GM18505 (cell line): ENCODE results near the gene SCAPER.
"Not testable (repeated sequence)": the region's sequence is repeated elsewhere in the genome, so short reads cannot be mapped to it uniquely, and the experiment has no call there.

Experiments
- ATAC-seq: cut with Tn5 transposase; IDR thresholded peaks from one replicate; pipeline ENCODE4 v1.9.1; 2021; ENCODE audit not compliant: unreplicated experiment
- POLR2A ChIP-seq: IDR thresholded peaks from 4 replicates; pipeline ENCODE4 v1.6.1; 2011; ENCODE audit warnings: borderline replicate concordance; ENCODE audit not compliant: insufficient read depth, insufficient read length; ENCODE audit errors: extremely low read depth

SCAPER gene

DNA sequence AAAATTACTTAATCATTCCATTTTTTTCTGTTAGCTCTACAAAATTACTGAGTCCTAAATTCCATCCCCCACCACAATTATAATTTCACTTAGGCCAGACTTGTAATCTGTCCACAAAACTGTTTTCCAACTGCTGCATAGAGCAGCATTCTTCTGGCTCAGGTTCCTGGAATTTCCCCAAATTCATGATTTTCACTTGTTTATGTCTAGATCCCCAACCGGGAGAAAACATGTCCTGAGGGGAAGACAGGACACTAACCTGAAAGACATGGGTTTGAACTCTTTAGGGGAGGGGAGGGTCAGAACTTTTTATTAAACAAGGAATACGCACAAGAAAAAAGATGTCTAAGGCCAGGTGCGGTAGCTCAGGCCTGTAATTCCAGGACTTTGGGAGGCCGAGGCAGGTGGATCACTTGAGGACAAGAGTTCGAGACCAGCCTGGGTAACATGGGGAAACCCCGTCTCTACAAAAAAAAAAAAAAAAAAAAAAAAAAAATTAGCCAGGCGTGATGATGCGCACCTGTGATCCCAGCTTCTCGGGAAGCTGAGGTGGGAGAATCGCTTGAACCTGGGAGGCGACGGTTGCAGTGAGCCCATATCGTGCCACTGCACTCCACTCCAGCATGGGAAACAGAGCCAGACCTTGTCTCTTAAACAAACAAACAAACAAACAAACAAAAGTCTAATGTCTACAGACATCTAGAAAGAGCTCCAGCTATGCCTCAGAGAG lies 595.4 kb downstream of the SCAPER start:
- no peak for TF ChIP-seq POLR2A
- no peak for ATAC-seq

DNA sequence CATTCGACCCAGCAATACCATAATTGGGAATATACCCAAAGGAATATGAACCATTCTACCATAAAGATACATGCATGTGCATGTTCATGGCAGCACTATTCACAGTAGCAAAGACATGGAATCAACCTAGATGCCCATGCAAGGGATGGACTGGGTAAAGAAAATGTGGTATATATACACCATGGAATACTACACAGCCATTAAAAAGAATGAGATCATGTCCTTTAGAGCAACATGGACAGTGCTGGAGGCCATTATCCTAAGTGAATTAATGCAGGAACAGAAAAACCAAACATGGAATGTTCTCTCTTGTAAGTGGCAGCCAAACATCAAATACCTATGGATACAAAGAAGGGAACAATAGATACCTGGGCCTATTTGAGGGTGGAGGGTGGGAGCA lies 601.2 kb downstream of the SCAPER start:
- TF ChIP-seq POLR2A: no peak
- ATAC-seq: no peak

DNA sequence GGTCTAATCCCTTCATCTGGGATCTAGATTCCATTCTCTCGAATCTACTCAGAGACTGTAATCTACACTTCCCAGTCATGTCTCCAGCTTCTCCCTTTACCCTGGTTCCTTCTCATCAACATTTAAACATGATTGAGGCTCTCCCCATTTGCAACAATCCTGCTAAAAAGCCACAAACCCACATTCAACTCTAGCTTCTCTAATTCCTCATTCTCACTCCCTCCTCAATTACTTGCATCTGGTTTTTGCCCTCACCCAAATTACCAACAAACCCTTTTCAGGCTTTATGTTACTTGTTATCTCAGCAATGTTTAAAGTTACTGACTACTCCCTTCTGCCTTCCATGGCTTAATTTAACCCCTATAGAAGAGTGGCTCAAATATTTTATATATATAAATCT lies 605.4 kb downstream of the SCAPER start:
- TF ChIP-seq POLR2A: no peak
- ATAC-seq: no peak

DNA sequence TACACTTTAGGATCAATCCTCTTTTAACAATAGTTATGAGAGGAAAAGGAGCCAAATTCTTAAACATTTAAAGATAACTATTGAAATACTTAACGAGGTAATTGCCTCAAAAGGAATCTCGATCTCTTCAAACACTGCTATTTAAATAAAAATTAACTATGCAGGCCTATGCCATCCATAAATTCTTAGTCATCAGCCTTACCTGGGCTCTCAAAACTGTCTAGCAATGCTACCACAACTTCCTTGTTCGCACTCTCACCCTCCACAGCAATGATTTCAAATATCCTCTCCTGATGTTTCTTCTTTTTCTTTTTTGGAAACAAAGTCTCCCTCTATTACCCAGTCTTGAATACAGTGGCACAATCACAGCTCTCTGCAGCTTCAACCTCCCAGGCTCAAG lies 606.2 kb downstream of the SCAPER start:
- no peak for ATAC-seq
- TF ChIP-seq POLR2A: no peak

DNA sequence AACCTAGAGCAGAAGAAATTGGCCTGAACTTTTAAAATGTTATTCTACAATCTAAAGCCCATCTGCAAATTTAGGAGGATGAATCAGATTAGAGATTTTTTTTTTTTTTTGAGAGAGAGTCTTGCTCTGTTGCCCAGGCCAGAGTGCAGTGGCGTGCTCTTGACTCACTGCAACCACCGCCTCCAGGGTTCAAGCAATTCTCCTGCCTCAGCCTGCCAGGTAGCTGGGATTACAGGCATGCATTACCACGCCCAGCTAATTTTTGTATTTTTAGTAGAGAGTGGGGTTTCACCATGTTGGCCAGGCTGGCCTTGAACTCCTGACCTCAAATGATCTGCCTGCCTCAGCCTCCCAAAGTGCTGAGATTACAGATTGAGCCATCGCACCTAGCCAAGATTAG lies 607.2 kb downstream of the SCAPER start:
- not testable (repeated sequence) for ATAC-seq
